GM23338 (cell line): Measurements from ENCODE around the gene SPATC1L.

Experiments used
- CTCF ChIP-seq, 2 experiments: fragments of 200-600 bp in 1 of 2; sonication (generic) in 1 of 2; conservative IDR thresholded peaks; 2 replicates each; pipeline versions ENCODE4 v1.5.1 to v1.6.1; 2016 to 2017; ENCODE audit warnings: antibody characterized with exemption in 2 of 2, low read depth in 2 of 2, mild to moderate bottlenecking in 2 of 2, moderate library complexity in 1 of 2
- EZH2 ChIP-seq: fragments of 200-600 bp; sonication (generic); IDR thresholded peaks from one replicate; pipeline ENCODE4 v1.8.0; 2017; ENCODE audit warnings: antibody characterized with exemption, mild to moderate bottlenecking, low read depth; ENCODE audit not compliant: unreplicated experiment
- POLR2AphosphoS5 ChIP-seq: IDR thresholded peaks from 2 replicates; pipeline ENCODE4 v1.6.1; 2016; ENCODE audit warnings: antibody characterized with exemption, low read depth
- REST ChIP-seq: IDR thresholded peaks from one replicate; pipeline ENCODE4 v1.6.1; 2018; ENCODE audit warnings: antibody characterized with exemption; ENCODE audit not compliant: unreplicated experiment

DNA sequence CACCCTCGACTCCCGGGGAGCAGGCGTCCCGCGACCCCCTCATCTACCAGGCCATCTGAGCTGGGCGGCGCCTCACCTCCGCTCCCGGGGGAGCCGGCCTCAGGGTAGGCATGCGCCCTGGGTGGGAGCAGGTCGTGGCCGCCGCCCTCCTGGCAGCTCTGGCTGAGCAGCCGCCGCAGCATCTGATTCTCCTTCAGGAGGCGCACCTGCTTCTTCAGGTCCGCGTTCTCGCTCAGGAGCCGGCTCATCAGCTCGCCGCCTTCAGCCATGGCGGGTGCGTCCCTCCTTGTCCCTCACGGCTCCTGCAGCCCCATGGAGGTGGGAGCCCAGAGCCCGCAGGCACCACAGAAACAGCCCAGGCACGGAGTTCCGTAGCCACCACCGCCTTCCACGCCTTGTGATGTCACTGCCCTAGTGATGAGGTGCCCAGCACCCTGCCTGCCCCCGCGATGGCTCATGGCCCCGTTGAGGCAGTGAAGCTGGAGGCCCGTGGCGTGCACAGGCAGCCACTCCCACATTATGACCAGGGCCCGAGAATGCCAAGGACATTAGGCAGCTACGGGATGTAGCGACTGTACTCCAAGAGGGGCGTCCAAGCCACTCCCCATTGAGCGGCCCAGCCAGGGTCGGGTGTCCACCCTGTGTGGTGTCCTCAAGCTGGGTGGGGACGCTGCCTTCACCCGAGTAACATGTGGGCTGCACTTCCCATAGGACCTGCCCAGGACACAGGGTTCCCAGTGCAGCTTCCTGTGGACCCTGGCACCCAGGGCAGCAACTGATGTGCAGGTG, 1.5 kb downstream of the SPATC1L start:
- peak in 1 of 2 experiments; percentile 30; a peak in 2 of 4 replicates for TF ChIP-seq CTCF (conservative IDR thresholded peaks at IDR 0.05; ENCODE audit: low read depth in 2 of 2)
- TF ChIP-seq POLR2AphosphoS5: no peak
- no peak for TF ChIP-seq EZH2
- TF ChIP-seq REST: no peak
